HG02852 (cell line): ENCODE measurements around the gene MTFP1.
"Not testable (repeated sequence)": the region's sequence is repeated elsewhere in the genome, so short reads cannot be mapped to it uniquely, and the experiment has no call there.

Experiments
- ATAC-seq: cut with Tn5 transposase; IDR thresholded peaks from one replicate; pipeline ENCODE4 v1.9.1; 2021; ENCODE audit warnings: mild to moderate bottlenecking, moderate library complexity; ENCODE audit not compliant: unreplicated experiment

MTFP1 gene

GRCh38 chr22:30425616-30426387 lies at the start of gene MTFP1:
MTFP1 (plus strand) TSS chr22:30425768; CDS start chr22:30425880, 112 bp downstream.
- no peak for ATAC-seq

GRCh38 chr22:30380011-30380410 lies 45.6 kb upstream of the MTFP1 start:
- ATAC-seq = no peak

GRCh38 chr22:30381264-30381663 lies 44.3 kb upstream of the MTFP1 start:
- no peak for ATAC-seq

GRCh38 chr22:30382340-30382739 lies 43.2 kb upstream of the MTFP1 start:
- no peak for ATAC-seq

- ATAC-seq = no peak
Measured at GRCh38 chr22:30383061-30383460, 42.5 kb upstream of the MTFP1 start.

- ATAC-seq = no peak
Measured at GRCh38 chr22:30385942-30386341, 39.6 kb upstream of the MTFP1 start.

GRCh38 chr22:30386608-30386959 lies 39.0 kb upstream of the MTFP1 start:
- ATAC-seq = no peak

GRCh38 chr22:30386960-30387827 lies 38.4 kb upstream of the MTFP1 start, which contains the start of gene RNF215:
RNF215 (minus strand) TSS chr22:30387411; CDS start chr22:30387313, 98 bp downstream.
- ATAC-seq = peak; percentile 62

GRCh38 chr22:30390974-30391691 lies 34.4 kb upstream of the MTFP1 start:
- ATAC-seq = no peak

- ATAC-seq = no peak
Measured at GRCh38 chr22:30392661-30393321, 32.8 kb upstream of the MTFP1 start.

GRCh38 chr22:30393322-30393680 lies 32.3 kb upstream of the MTFP1 start:
- no peak for ATAC-seq

GRCh38 chr22:30393885-30394284 lies 31.7 kb upstream of the MTFP1 start:
- ATAC-seq = no peak

GRCh38 chr22:30396871-30397655 lies 28.5 kb upstream of the MTFP1 start, which contains the start of gene SEC14L2:
SEC14L2 (plus strand) TSS chr22:30397018; CDS start chr22:30397117, 99 bp downstream.
- ATAC-seq = no peak

GRCh38 chr22:30397656-30398635 lies 27.6 kb upstream of the MTFP1 start:
- ATAC-seq = no peak

GRCh38 chr22:30398685-30399680 lies 26.6 kb upstream of the MTFP1 start:
- ATAC-seq = no peak

GRCh38 chr22:30399718-30400117 lies 25.9 kb upstream of the MTFP1 start:
- ATAC-seq = no peak

- ATAC-seq = no peak
Measured at GRCh38 chr22:30400159-30400558, 25.4 kb upstream of the MTFP1 start.

- not testable (repeated sequence) for ATAC-seq
Measured at GRCh38 chr22:30401024-30401423, 24.5 kb upstream of the MTFP1 start.
